ENCODE data around the gene TSHZ1.
A peak's percentile ranks its signal among the peaks of the same experiment; 100 is the strongest.
"Not testable (repeated sequence)": the region's sequence is repeated elsewhere in the genome, so short reads cannot be mapped to it uniquely, and the experiment has no call there.

TSHZ1 gene

DNA sequence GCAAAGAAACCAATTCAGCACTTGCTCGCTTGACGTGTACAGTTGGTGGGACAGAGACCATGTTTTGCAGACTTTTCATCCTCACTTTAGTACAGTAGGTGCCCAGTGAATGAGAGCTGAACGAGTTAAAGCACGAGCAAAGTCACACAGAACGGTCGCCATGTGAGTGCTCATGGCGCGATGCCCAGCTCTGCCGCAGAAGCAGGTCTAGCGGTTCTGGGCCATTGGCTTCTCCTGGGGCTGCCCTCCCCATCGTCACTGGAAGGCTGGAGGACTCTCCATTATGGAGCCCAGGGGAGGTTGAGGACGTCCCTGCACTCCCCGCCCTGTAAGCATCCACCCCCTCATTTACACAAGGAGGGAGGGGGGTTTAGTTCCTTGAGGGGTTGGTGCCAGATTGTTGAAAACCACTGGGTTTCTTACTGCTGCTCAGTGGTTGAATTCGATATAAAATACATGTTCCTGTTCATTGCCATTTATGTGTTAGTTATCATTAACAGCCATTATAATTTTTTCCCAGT, 26.6 kb upstream of the TSHZ1 start:
- DNase-seq (ENCODE audit: low spot score) = no peak

DNA sequence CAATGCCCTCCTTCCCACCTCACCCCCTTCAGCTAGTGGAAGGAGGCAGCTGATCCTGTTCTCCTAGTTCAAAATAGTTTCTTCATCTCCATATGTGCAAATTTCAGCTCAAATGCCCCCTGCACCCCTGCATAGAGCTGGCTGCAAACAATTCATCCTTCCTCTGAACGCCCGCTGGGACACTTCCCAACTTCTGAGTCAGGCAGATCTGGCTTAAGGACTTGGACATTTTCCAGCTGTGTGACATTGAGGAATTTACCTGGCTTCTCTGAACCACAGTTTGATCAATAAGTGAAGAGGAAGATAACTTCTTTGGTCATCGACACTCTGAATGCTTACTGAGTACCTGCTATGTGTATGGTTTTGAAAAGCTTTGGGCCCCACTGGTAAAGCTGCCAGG, 25.1 kb upstream of the TSHZ1 start:
- no peak for DNase-seq (ENCODE audit: low spot score)

DNA sequence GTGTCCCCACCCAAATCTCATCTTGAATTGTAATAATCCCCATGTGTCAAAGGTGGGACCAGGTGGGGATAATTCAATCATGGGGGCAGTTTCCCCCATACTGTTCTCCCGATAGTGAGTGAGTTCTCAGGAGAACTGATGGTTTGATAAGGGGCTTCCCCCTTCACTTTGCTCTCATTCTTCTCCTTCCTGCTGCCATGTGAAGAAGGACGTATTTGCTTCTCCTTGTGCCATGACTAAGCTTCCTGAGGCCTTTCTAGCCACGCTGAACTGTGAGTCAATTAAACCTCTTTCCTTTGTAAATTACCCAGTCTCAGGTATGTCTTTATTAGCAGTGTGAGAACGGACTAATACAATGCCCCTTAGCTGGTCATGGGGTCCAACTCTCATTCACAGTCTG, 22.9 kb upstream of the TSHZ1 start:
- DNase-seq (ENCODE audit: low spot score) = not testable (repeated sequence)

DNA sequence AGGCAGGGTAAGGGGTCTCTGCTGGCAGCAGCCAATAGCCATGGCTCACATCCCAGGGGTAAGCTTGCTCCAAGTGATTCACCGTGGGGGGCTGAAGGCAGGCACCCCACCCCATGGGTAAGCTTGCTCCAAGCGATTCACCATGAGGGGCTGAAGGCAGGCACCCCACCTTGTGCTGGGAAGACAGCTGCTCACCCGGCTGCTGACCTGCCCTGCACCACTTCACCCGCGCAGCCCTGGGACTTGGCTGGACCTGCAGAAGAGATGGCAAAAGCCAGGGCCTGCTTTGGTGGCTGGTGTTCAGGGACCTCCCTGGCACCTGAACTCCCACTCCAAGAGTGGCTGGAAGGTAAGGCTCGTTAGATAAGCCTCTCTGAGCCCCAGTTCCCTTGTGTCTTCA, 20.9 kb upstream of the TSHZ1 start:
- no peak for DNase-seq (ENCODE audit: low spot score)

DNA sequence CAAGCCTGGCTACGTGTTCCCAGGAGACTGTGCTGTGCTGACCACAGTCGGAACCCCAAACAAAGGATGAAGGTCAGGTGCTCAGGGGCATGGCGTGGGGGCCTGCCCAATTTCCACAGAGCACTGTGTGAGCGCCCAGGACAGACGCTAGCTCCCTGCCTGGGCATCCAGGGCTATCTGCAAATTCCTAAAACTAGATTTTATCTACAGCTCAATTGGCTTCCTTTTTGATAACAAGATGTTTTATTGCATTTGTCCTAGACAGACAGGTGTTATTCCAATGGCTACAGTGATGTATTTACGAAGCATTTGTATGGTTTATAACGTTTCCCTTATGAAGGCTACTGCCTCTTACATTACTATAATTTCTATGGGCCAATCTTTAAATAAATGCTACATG, 17.7 kb upstream of the TSHZ1 start:
- DNase-seq (ENCODE audit: low spot score) = no peak

DNA sequence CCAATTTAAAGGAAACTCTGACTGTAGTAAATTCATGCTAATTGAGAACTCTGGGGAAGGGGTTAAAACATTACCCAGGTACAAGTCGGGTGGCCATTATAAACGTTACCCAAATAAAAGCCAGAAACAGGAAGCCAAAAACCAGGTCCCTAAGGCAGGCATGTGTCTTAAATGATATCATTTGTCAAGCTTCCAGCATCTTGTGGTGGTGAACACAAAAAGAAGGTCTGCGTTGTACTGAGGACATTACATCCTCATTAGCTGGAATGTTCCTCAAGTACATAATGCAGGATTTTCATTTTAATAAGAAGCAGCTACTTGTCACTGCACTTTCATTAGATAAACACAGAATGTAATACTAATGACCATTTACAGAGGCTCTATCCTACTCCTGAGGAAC, 12.6 kb upstream of the TSHZ1 start:
- peak; percentile 37 for DNase-seq (ENCODE audit: low spot score)

DNA sequence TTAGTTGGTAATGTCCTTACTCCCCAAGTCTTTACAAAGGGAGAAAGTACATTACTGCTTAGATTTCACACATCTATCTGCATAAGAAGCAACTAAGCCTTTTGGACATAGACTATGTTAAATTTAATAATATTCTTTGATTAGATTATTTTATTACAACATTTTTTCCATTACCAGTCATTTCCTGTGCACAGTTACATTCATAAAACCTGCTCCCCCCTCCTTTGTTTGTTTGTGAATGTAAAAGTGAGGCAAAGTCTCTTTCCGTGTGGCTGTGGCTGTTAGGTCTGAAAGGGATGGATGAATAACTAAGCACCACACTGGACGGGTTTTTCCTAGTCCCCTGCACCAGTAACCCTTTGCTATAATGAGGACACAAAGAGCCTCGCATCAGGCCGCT, 11.3 kb upstream of the TSHZ1 start:
- no peak for DNase-seq (ENCODE audit: low spot score)

DNA sequence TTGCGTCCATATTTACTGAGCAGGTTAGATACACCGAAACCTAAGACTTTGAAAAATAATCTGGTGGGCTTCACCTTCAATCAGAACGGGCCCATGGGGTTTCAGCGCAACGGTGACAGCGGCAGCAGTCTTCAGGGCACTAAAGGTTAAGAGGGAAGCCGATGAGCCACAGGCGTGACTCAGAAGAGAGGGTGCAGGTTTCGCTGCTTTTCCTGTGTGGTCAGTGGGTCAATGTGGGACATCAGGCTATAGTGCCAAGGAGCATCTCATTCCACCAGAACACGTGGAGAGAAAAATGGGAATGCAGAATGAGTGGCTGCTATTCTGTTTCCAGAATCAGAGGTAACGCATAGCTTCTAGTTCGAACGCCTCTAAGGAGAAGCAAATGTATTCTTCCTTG, 10.5 kb upstream of the TSHZ1 start:
- peak; percentile 18 for DNase-seq (ENCODE audit: low spot score)

DNA sequence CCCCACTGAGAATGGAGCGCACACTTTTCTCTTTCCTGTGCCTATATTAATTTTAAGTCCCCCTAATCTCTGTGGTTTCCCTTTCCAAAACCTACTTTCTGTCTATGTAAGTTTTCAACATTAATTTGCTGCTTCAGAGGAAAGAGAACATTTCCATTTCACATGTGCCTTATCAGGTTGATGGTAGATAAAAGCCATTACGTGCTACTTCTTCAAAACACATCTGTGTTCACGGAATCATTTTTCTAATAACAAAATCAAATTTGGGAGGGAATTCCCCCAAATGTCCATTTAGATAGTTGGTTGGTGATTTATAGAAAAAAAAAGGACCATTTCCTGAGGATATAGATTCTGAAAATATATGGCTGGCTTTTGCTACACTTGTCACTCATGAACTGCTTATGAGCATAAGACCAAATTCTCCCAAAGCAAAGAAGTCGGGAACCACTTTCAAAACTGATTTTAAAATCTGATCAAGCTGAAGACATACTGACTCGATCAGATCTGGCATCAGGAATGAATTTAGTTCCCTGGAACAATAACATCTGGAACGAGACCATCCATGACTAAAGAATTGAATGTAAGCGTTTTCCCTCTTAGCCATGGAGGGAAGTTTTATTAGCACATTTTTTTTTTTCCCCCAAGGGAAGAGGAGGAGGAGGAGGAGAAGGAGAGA, 9.9 kb upstream of the TSHZ1 start:
- no peak for DNase-seq (ENCODE audit: low spot score)

DNA sequence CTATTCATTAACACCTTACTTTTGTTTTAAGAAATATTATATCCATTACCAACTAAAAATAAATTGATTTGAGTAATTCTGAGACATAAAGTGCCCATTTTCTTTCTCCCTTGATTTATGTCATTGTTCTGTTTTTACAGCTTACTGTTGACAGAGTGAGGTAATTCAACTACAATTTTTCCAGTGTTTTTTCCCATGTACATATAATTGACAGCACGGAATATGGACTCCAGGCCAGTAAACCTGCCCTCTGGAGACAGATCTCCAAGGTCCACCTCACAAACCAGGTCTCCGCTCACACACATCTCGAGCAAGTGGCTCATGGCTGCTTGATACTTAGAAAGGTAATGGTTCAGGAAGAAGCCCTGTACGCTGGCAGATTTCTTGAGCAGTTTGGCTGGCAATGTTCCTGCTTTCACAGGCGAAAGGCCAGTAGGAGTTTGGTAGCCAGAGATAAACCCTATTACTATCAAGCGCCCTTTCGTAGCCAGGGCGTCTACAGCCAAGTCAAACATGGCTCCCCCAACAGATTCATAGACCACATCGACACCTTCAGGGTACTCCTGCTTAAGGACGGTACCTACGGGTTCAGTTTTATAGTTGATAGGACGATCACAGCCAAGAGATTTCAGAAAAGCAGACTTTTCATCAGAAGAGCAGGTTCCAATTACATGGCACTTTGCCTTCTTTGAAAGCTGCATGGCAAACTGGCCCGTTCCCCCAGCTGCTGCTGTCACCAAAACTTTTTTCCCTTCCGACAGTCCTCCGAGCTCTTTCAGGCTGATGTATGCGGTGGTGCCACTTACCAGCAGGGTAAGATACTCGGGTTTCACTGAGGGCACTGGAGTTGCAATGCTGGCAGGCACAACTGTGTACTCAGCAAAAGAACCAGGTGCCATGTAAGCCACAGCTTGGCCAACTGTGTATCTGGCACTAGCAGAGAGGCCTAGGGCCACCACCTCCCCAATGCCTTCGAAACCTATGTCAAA, 9.0 kb upstream of the TSHZ1 start:
- DNase-seq (ENCODE audit: low spot score) = no peak

DNA sequence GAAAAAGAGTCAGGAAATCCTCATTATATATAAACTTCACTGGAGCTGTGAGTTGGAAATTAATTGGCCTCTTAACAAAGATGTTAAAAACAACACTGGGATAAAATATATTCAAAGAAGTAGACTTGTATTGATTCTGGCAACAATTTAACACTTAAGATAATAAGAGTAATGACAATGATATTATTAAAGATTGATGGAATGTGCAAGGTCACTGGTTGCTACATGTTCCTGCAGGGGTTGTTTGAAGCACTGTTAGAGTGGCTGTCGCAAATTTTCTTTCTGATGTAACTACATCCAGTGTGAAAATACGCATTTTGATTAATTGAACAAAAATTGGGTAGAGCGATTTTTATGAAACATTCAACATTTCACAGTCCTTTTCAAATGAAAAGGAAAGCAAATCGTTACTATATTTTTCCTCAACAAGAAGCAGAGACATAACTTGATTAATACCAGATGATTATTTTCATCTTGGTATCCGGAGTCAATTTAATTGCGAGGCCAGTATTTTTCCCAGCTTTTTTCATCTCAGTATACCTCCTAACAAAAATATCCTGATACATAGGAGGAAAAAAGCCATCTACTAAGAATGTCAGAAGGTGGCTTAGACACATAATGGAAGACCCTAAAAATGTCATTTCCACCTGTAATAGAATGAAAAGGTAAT, 7.8 kb upstream of the TSHZ1 start:
- no peak for DNase-seq (ENCODE audit: low spot score)

DNA sequence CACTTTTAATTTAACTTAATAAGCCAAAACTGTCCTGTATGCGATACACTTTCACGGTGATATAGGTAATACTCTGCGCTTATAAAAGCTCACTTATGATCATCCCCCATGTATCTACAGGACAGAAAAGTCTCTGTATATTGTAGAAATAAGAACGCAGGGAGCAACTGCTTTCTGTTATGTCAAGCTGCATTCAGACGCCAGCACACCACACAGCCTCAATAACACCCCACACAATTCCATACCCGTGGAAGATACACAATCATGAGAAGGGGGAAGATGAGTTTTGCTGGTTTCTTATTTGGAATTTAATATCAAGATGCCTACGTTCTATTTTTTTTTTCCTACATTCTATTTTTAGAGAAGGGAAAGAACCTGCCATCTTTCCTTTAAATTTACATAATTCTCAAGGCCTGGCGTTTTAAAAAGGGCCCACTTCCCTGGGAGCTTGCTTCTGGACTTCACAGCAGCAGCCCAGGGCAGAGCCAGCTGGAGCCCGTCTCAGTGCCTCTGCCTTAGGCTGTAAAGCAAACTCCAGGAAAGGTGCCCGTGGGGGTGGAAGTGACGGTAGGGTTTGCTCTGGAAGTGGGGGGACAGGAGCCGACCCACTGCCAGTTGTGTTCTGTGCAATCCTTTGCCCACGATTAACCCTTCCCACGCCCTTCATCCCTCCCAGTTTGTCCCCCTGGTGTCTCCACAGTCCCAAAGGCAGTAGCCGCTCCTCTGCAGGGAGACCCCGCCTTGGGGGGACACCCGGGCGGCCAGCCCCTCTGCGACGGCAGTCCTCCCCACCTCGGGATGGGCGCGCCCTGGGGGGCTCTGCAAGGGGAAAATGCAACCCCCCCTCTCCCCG, 7.0 kb upstream of the TSHZ1 start:
- DNase-seq (ENCODE audit: low spot score) = peak; percentile 45

DNA sequence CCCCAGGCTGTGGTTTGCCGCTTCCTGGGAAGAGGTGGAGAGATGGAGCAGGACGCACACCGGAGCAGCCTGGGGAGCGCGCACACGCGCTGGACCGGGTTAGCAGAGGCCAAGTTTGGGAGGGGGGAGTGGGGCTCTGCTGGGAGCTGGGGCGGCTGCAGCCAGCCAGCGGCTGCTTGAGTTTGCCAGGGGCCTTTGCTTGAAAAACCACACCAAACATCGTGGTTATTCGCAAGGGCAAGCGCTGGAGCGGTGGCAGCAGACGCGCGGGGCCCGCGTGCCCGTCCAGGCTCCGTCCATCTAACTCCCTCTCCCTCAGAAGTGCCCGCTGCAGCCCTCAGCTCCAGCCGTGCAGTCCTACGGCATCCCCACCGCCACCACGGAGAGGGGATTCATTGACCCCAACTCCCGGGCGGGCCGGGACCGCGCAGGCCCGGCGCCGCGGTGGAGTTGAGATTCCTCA, 6.3 kb upstream of the TSHZ1 start:
- DNase-seq (ENCODE audit: low spot score) = no peak

DNA sequence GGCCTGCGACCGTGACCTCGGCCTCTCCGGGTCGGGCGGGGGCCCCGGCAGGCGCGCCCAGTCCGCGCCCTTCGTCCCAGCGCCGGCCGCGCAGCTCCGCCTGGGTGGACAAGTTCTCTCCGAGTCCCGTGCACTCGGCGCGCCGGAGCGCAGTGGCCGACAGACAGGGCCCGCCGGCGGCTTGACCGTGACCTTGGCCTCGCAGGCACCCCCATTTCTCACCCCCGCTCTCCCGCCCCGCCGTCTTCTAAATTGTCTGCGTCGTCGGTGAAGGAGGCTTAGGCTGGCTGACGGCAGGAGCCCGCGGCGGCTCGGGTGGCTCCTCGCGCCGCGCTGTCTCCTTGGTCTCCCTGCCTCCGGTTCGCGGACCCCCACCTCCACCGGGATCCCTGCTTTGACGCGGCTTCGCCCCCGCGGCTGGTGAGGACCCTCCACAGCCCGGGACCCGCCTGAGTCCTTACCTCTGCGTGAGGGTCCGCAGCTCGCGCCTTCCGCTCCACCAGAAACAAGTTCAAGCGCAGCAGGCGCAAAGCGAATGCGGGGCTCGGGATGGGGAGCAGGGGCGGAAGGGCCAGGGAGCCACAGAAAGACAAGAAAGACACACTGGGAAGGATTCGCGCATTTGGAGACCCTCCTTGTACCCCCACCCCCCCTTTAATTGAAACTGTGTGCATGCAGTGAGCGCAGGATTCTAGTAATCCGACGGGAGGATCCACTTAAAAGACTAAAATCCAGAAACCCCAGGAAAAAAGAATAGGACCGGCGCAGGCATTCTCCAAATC, 5.7 kb upstream of the TSHZ1 start:
- DNase-seq (ENCODE audit: low spot score) = no peak

DNA sequence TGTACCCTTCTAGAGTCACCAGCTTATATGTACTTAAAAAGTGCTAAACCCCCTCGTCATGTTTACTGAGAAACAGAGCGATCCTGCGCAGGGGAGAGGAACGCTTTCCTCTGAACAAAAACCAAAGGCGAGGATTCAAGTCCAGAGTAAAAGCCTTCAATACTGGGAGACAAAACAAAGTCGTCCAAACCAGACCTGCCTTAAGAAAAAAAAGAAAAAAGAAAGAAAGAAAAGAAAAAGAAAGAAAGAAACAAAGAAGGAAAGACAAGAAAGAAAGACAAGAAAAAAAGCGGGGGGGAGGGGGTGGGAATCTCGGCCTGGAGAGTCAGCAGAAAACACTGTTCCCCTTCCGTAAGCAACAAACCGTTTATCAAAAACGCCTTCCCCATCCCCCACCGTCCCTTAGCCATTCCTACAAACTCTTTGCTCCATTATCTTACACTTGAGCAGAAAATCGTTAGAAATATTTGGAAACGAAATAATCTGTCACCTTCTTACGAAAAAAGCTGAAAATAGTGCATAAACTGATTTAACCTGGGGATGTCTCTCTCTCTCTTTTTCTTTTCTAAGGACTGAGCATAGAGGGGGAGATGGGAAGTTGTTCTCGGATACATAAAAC, 5.0 kb upstream of the TSHZ1 start:
- DNase-seq (ENCODE audit: low spot score) = no peak

DNA sequence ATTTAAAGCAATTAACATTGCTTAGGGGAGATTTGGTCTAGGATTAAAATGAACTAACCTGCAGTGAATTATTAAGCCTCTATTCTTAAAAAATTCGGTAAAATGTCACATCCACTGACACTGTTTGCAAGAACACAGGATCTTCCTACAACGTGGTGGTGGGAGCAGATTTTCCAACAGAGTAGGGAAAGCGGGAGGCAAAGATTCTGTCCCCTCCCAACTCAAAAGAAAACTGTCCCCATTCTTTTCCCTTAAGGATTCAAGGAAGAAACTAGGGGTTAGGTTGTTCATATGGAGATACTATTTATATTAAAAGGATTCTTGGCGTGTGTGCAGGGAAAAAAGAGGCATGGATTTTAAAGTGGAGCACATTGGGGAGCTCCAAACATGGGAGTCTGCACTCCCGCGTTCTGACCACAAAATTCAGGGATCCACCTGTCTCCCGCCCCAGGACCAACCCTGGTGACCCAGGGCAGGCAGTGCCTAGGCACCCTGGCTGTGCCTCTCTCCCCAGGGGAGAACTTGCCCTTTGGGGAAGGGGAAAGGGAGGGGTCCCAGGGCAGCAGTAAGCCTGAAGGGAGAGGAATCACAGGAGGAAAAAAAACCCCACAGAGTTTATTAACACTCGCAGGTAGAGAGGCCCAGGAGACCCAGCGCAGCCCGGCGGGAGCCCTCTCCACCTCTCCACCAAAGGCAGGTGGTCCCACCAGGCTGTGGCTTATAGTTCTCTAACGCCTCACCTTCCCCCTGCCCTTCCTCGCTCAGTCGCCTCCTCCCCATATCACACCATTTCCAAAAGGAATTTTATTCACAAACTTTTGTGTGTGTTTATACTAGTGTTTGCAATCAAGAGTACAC, 3.9 kb upstream of the TSHZ1 start:
- DNase-seq (ENCODE audit: low spot score) = no peak

DNA sequence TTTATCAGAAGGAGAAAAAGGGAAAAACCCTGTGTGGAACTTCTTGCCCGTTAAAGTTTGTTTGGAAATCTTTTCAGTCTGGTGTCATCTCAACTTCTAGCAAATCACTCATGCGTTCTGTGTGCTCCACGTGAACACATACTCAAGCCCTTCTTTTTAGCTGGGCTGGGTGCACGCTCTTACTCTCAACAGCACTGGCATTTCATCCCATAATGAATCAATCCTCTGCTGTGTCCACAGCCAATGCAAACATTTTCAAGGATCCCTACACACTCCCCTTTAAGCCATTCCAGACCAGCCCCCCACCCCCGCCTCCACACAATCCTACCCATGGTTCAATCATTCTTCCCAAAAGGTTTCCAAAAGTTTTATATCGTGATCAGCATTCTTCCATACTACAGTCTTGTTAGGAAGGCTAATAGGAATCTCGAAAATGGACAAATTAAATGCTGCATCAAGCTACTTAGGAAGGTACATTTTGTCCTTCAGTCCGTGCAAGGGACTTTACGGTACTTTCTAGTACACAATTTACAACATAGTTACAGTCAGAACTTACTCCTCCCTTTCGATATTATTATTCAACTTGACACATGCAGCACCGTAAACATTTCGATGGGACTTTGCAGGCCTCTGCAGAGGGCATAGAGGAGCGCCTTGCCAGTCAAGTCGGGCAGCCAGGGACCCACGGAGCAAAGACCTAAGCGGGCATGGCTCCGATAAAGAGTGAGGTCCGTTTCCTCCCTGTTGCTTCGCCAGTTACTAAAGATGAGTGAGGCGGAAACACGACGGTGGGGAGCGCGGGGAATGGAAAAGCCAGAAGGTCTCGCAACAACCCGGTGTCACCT, 3.1 kb upstream of the TSHZ1 start:
- no peak for DNase-seq (ENCODE audit: low spot score)

DNA sequence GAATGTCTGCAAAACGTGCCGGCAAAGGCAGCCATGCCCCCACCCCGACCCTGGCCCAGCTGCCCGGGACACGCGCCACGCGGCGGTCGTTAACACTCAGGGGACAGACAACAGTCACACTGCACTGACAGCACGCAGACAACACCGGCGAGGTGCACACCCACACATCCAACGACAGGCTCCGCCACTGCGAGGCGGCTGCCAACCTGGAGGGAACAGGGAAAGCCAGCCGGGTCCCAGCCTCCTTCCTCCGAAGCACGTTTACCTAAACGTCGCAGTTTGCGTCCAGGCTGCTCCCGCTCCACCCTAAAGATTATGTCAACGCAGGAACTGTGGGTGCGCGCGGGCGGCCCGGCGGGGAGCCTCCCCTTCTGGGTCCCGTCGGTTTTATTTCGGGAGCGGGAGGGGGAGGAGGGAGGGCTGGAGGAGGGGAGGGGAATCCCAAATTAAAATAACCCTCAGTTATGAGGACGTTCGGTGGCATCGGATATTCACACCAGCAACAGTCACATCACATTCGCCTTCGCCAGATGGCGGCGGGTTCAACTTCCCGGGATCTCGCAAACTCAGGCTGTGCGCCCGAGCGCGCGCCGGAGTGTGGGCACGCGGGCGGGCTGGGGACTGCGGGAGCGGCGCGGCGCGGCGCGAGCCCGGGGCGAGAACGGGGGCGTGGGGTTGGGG, 2.3 kb upstream of the TSHZ1 start:
- no peak for DNase-seq (ENCODE audit: low spot score)
